HG03457 (cell line): ENCODE measurements around the gene PLB1.

Source experiments
- ATAC-seq: cut with Tn5 transposase; IDR thresholded peaks from one replicate; pipeline ENCODE4 v1.9.1; 2021; ENCODE audit warnings: moderate number of reproducible peaks; ENCODE audit not compliant: unreplicated experiment

PLB1 gene

DNA sequence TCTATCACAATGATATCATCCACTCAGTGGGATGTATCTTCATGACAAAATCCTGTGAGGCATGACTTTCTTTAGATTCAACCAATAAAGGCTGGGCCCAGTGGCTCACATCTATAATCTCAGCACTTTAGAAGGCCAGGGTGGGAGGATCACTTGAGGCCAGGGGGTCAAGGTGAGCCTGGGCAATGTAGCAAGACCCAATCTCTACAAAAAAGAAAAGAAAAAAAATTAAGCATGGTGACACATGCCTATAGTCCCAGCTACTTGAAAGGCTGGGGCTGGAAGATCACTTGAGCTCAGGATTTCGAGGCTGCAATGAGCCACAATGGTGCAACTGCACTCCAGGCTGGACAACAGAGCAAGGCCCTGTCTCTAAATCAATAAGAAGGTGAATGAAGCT, 68.0 kb downstream of the PLB1 start:
- no peak for ATAC-seq

DNA sequence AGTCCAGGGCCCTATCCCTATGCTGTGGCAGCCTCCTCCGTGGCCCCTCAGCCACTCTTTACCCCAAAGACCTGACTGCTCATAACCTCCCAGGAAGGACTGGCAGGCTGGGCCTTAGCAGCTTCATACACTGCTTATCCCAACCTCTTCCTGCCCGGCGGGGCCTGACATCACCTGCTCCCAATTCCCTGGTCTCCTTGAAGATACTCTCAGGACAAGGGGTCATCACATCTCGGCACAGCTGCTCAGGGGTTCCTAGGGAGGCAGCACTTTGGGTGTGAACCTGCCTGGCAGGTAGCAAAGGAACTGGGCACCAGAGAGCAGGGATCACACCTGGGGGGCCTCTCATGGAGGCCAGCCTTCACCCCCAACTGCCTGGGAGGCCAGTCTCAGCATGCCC, 68.5 kb downstream of the PLB1 start:
- no peak for ATAC-seq

DNA sequence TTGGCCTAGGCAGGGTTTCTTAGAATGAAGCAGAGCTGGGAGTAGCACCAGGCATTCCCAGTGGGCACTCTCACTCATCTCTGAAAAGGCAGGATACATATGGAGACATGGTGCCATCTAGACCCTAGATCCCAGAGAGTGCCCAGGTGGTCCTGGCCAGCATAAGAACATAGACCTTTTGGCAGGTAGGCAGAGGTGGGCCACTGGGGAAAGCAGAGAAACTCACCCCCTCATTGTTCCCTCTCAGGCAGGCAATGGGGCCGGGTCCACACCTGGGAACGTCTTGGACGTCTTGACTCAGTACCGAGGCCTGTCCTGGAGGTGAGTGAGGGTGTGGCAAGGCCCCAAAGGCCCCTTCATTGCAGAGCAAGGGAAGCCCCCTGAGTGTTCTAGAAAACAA, 69.2 kb downstream of the PLB1 start:
- no peak for ATAC-seq

DNA sequence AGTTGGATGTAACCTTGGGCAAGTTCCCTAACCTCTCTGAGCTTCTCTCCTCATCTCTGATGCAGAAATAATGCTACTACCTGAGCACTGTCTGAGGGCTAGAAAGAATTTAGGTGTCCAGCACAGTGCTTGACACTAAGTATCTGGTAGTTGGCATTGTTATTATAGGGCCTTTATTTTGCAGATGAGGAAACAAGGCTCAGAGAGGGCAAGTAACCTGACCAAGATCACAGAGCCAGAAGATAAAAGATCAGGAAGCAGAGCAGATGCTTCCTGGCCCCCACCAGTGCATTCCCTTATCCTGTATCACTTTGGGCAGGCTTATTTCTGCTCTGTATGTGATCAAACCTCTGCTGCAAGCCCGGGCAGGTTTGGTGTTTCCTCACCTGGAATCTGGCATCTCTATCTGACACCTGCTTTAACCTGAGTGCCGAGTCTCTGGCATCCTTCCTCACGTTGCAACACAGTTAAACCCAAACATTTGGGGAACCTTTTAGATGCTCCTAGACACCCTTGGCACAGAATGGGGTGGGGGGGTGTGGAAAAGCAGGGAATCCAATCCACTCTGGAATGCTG, 69.9 kb downstream of the PLB1 start:
- no peak for ATAC-seq

DNA sequence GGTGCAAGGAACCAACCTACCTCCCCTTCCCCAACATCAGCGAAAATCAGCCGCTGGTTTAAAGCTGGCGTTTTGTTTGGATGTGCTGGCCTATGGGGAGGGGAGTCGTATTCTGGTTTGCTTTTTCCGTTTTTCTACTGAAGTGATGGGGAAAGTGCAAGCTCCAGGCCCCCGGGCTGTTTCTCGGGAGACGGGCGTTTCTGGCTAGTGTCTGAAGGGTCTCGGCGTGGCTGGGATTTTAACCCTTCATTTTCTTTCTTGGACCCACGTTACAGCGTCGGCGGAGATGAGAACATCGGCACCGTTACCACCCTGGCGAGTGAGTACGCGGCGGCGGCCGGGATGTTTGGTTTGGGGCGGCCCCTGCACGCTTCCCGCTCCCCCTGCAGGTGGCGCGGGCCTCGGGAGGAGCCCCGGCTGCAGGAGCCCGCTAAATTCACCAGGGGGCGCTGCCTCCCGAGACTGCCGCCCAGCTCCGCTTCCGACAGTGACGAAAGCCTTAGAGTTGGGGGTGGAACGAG, 70.7 kb downstream of the PLB1 start:
- peak; percentile 93 for ATAC-seq

DNA sequence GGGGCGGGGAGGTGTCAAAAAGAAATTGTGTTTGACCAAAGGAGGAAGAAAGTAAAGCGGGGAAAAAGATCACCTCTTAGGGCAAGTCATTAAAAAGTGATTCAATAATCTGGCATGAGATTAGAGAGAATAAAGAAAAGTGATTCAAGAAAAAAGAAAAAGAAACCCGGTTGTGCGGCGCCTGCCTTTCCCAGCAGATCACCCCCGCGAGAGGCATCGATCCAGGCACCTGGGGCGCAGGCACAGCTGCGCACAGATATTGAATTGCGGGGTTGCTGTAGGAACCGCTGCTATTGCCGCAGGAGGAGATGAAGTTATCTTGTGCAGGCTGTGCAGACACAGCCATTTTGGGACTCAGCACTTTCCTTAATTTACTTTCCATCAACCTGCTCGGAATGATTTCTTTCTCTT, 71.2 kb downstream of the PLB1 start:
- ATAC-seq = no peak

DNA sequence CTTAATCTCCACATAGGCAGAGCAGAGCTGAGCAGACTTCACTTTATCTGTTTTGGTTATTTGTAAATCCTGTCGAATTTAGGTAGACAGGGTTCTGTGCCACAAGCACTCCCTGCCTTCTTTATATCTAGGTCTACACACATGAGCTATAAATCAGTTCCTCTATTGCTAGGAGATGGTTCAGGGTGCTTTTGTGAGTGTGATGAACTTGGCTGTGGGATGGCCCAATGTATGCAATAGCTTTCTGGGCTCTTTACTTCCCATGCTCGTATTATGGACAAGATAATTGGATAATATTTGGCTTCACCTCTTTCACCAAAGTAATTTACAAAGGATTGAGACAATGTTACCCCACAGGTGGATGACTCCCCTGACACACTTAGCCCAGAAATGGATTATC, 72.2 kb downstream of the PLB1 start:
- no peak for ATAC-seq

DNA sequence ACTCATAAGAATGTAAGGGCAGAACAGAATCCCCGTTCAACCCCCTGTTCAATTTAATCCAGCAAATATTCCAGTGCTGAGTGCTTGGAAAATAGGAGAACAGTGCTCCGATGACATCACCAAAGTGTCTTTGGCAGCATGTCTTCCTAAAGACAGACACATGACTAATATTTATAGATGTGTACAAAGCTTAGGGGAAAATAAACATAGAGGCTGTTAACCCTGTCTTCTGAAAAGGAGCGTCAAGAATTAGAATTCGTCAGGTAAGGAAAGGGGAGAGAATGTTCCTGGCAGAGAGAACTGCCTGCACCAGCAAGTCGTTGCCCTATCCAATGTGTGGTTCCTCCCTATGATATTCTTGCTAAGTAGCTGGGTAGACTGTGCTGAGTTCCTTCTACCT, 72.7 kb downstream of the PLB1 start:
- no peak for ATAC-seq

DNA sequence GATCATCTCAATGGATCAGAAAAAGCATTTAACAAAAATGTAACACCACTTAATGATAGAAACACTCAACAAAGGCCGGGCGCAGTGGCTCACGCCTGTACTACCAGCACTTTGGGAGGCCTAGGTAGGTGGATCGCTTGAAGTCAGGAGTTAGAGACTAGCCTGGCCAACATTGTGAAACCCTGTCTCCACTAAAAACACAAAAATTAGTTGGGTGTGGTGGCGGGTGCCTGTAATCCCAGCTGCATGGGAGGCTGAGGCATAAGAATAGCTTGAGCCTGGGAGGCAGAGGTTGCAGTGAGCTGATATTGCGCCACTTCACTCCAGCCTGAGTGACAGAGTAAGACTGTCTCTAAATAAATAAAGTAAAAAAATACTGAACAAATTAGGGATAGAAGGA, 74.6 kb downstream of the PLB1 start:
- ATAC-seq = no peak

DNA sequence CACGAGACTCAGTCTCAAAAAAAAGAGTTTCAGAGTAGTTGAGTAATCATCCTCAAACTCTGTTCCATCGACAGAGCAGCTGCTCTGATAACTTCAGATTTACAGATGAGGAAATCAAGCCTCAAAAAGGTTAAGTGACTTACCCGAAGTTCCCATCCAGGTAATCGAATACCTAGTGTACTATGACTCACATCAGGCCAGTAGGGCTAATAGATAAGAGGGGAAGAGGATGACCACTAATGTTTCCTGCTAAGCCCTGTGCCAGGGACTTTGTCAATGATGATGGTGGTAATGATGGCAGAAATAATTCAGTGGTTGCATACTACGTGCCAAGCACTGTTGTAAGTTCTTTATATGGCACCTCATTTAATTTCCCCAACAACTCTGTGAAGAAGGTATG, 80.9 kb downstream of the PLB1 start:
- ATAC-seq = no peak

DNA sequence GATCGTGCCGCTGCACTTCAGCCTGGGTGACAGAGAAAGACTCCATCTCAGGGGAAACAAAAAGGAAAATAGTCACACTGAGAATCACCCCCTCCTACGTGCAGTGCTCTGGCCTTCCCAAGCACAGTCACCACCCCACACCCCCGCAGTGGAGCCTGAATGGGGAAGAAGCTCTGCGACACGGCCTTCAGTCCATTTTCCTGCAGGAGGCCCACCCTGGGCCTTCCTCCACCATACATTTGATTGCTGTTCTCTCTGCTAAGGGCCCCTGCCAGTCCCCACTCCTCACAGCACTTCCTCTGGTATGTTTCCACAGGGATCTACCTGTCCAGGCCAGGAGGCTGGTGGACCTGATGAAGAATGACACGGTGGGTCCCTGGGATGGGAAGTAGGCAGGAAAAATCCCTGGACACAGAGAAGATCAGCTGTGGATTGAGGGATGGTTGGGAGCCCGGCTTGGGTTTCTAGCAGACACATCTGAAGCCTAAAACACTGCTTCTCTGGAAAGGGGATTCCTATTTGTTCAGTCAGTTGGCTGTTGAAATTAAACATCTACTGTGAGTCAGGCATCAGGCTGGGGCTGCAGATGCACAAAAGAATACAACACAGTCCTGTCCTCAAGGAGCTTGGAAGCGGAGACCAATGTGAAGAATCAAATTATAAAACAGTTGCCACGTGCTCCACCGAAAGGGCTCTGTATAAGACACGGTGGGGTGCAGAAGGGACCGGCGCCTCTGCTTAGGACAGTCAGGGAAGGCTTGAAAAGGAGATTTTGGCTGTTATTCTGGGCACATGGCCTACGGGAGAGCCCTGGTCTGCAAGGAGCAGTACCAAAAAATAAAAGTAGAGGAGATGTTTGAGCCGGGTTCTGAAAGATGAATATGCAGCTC, 82.2 kb downstream of the PLB1 start:
- ATAC-seq = no peak

DNA sequence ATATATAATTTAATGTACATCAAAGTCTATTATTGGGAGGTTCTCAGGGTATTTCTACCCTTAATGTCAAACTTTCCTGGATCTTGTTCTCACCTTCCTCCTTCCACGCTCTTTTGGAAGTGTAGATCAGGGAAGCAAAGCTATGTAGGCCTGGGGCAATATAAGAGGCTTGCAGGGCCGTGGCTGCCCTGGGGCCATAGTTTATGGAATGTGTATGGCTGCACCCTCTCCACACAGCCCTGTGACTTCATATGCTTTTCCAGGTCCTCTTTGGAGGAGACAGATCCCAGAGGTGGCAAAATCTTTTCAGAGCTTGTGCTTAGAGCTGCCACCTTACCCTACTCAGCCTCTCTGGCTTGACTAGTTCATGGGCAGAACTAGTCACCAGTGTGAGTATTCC, 82.9 kb downstream of the PLB1 start:
- no peak for ATAC-seq

DNA sequence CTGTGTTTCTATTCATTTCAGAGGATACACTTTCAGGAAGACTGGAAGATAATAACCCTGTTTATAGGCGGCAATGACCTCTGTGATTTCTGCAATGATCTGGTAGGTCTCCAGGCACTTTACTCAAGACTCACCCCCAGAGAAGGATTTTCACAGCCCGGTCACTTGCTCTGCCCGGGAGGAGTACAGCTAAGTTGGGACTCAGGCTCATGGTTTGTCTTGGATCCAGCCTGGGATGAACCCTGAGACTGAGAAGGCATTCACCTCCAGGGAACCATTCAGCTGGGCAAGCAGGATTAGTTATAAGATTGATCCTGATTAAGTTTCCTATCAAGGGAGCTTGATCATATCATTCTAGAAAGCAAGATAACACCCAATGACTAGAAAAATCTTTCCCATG, 83.7 kb downstream of the PLB1 start:
- no peak for ATAC-seq

DNA sequence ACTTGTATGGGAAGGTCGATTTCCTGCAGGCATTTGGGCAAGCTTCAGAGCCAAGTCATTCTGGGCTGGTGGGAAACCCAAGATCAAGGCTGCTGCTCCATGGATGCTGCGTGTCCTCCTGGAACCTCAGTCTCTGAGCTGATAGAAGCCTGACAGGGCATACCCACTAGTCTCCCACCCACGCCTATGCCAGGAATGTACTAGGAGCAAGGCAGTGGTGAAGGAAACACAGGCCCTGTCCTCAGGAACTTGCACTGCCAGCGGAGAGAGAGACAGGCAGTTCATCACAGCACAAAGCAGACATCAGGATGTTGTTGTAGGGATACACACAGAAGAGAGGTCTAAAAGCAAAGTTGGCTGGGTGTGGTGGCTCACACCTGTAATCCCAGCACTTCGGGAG, 84.2 kb downstream of the PLB1 start:
- ATAC-seq = no peak

DNA sequence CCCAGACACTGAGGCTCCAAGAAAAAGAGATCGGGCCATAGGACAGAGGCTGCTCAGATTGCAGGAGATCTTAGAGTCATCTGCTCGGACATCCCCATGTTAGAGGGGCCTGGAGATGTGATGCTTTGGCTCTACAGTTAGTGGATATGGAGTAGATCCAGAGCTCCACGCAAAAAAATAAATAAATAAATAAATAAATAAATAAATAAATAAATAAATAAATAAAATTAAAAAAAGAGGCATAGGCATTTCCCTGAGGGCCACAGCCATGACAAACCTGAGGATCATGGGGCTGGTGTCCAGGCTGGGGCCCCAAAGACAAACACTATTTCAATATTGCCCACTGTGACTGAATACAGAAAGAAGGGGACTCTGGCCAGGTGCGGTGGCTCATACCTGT, 85.5 kb downstream of the PLB1 start:
- no peak for ATAC-seq

DNA sequence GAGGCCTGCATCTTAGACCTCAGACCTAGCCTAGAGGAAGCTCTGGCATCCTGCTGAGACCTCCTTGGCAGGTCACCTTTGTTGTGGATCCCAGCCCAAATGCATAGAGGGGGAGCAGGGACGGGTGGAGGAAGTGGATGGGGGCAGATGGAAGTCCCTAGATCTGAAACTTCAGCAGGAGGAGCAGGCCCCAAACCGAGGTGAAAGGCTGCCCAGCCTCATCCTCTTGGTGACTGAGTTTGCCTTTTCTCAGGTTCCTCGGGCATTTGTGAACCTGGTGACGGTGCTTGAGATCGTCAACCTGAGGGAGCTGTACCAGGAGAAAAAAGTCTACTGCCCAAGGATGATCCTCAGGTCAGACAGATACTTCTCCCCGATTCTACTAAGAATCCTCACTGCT, 86.3 kb downstream of the PLB1 start:
- no peak for ATAC-seq

DNA sequence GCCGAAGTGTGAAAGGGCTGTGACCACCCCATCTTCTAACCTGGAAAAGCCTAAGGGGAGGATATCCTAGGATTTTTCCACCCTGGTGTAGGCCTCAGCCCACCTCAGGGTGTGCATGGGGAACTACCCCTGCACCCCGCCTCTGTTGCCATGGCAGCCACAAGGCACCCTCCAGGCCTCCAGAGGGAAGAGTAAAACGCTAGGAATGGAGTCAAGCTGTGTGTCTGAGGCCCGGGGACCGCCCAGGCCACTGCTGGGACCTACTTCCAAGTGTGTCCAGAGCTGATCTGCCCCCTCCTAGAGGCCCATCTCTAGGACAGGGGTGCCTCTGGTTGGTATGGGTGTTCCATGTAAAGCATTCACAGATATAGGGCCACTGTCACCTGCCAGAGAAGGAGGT, 86.7 kb downstream of the PLB1 start:
- ATAC-seq = no peak

DNA sequence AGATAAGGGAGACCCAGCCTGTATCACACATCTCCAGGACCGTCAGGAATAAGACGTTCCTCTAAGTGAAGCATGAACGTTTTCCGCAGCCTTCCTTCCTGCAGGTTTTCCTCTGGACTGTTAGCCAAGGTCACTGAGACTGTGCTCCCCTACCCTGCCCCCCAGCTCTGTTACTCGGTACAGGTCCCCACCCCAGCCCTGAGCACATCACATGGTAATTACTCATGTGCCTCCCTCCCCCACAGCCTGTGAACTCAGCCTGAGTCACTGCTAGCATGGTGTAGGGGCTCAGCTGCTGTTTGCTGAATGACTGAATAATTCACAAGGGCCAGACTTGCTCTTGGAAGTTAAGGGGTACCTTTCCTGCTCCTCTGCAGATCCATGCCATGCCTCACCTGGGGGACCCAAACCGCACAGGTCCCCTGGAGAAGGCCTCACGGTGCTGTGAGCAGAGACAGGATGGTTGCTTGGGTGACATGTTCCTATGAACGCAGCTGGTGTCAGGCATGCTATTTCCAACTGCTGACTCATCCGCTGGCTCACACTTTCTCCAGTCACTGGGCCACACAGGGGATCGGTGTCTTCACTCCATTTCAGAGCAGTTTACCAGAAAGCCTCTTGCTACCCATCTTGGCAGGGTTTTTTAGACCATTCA, 88.2 kb downstream of the PLB1 start:
- no peak for ATAC-seq

DNA sequence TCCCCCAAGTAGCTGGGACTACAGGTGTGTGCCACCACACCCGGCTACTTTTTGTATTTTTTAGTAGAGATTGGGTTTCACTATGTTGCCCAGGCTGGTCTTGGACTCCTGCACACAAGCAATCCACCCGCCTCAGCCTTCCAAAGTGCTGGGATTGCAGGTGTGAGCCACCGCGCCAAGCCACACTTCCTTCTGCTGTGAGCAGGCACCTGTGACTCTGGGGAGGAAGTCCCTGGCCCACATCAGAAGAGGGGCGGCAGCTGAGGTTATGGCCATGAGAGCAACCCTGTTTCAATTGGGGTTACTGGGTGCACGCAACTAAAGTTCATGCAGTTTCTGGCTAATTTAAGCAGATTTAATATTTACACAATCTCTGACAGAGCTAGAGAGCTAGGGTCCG, 91.0 kb downstream of the PLB1 start:
- no peak for ATAC-seq

DNA sequence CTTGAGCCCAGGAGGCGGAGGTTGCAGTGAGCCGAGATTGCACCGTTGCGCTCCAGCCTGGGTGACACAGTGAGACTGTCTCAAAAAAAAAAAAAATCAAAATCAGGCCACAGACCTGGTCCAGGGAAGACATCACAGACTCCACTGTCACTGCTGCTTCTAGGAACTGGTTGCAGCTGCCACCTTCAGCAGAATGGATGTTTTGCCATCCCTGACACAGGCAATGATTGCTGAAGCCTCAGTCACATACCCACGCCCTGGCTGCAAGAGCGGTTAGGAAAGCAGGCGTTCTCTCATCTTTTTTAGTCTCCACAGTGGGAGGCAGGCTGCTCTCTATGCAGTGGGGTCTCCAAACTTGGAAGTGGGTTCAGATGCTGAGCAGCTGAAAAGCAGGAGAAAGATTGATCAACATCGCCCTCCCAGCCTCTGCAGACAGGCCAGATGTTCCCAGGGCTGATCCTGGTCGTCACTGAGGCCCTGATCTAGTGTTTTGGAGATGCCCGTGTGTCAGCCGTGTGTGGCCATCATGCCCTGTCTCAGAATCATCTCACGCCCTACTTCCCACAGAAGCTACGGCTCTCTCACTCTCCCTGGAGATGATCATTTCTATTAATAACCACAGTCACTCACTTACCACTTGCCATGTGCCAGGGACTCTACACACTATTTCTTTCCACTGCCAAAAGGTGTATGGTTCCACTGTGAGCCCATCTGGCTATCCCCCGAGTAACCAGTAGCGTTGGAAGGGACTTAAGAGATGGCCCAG, 91.8 kb downstream of the PLB1 start:
- no peak for ATAC-seq

DNA sequence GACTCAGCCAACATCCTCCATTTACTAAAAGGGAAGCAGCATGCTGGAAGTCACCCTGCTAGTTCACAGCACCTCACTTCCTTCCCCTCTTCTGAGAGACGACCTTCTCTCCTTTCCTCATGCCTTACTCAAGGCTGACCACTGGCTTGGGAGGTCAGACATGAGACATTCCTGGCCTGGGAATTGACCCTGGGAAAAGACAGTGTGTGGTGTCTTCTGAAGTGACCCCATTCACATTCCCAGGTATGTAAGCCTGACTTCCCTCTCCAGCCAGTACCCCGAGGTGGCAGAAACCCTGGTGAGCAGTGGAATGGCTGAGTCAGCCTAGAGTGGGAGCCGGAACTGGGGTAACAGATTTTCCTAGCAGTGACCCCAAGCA, 92.4 kb downstream of the PLB1 start:
- no peak for ATAC-seq
